IMR-90 (cell line): ENCODE data around the gene CHMP4B. TPM values are rescaled to one million over a fixed set of nuclear protein-coding genes. Genes with fewer than 3 reads are reported as not detected.

Experiments used
- ATAC-seq: fragments of 200-7000 bp; cut with Tn5 transposase; 2 replicates; pipeline ENCODE4 v1.9.1; 2020; ENCODE audit warnings: low read depth, mild to moderate bottlenecking, moderate library complexity
- BruUV-seq: library from RNA; stranded (reverse); fragments of 400-500 nt; replicated peaks from 2 replicates; lab custom pipeline; 2021; lab: Mats Ljungman, UMichigan
- CTCF ChIA-PET: fragments of 300-600 bp; formaldehyde crosslinking; extraction: SDS; loops from one replicate; lab custom pipeline; 2021; ENCODE audit warnings: antibody characterized with exemption; lab: Yijun Ruan, JAX
- POLR2A ChIA-PET: fragments of 300-600 bp; sonication (Branson Sonifier 250); formaldehyde crosslinking; loops from one replicate; lab custom pipeline; 2022; ENCODE audit warnings: antibody characterized with exemption; ENCODE audit not compliant: unreplicated experiment; lab: Charles Lee
- DNase-seq: peaks from one replicate; pipeline ENCODE4 v3.0.0; 2013
- H2AFZ ChIP-seq: replicated peaks from 2 replicates; pipeline ENCODE3; 2013; ENCODE audit warnings: low read length, mild to moderate bottlenecking; ENCODE audit not compliant: poor library complexity
- H2AK5ac ChIP-seq: 2 replicates; pipeline ENCODE4 v1.6.1; 2013; ENCODE audit warnings: low read depth, low read length, inconsistent platforms
- H2AK9ac ChIP-seq: replicated peaks from 2 replicates; pipeline ENCODE3; 2013; ENCODE audit warnings: mild to moderate bottlenecking, low read depth, low read length, moderate library complexity; ENCODE audit not compliant: poor library complexity
- H2BK120ac ChIP-seq: 2 replicates; pipeline ENCODE4 v1.6.1; 2013; ENCODE audit warnings: low read depth, low read length, inconsistent platforms
- H2BK15ac ChIP-seq: 3 replicates; pipeline ENCODE4 v1.6.1; 2013; ENCODE audit warnings: low read depth, low read length, inconsistent platforms
- H2BK20ac ChIP-seq: 2 replicates; pipeline ENCODE4 v1.6.1; 2013; ENCODE audit warnings: low read depth, mild to moderate bottlenecking, inconsistent platforms, low read length, moderate library complexity
- H2BK5ac ChIP-seq: 2 replicates; pipeline ENCODE4 v1.6.1; 2013; ENCODE audit warnings: mild to moderate bottlenecking, low read depth, low read length, inconsistent platforms; ENCODE audit not compliant: poor library complexity, severe bottlenecking
- H3K14ac ChIP-seq: replicated peaks from 2 replicates; pipeline ENCODE4 v1.6.1; 2013; ENCODE audit warnings: low read depth, low read length, inconsistent platforms
- H3K18ac ChIP-seq: 2 replicates; pipeline ENCODE4 v1.6.1; 2013; ENCODE audit warnings: low read depth, low read length, control low read depth
- H3K23ac ChIP-seq: 2 replicates; pipeline ENCODE4 v1.6.1; 2013; ENCODE audit warnings: low read depth, low read length, inconsistent platforms
- H3K27ac ChIP-seq: 2 replicates; pipeline ENCODE4 v1.5.1; 2013; ENCODE audit warnings: mild to moderate bottlenecking, control low read depth, low read length; ENCODE audit not compliant: insufficient read depth
- H3K27me3 ChIP-seq: 2 replicates; pipeline ENCODE4 v1.6.1; 2013; ENCODE audit warnings: low read length; ENCODE audit not compliant: control insufficient read depth, insufficient read depth
- H3K36me3 ChIP-seq: 2 replicates; pipeline ENCODE4 v1.6.1; 2013; ENCODE audit warnings: low read length, mixed read lengths; ENCODE audit not compliant: control insufficient read depth, insufficient read depth
- H3K4ac ChIP-seq: 2 replicates; pipeline ENCODE4 v1.6.1; 2013; ENCODE audit warnings: low read depth, low read length, inconsistent platforms
- H3K4me1 ChIP-seq: 2 replicates; pipeline ENCODE4 v1.6.1; 2013; ENCODE audit warnings: low read length, mixed read lengths; ENCODE audit not compliant: control insufficient read depth, insufficient read depth
- H3K4me2 ChIP-seq: 2 replicates; pipeline ENCODE4 v1.6.1; 2013; ENCODE audit warnings: low read depth, mild to moderate bottlenecking, control low read depth, low read length, moderate library complexity
- H3K4me3 ChIP-seq: 2 replicates; pipeline ENCODE4 v1.5.1; 2013; ENCODE audit warnings: low read depth, mild to moderate bottlenecking, control low read depth, low read length, moderate library complexity; ENCODE audit not compliant: insufficient read depth
- H3K56ac ChIP-seq: 2 replicates; pipeline ENCODE4 v1.6.1; 2013; ENCODE audit warnings: low read length, inconsistent platforms; ENCODE audit not compliant: insufficient read depth; ENCODE audit errors: extremely low read depth
- H3K79me1 ChIP-seq, 2 experiments: 2 replicates each; pipeline ENCODE4 v1.6.1; 2013; ENCODE audit warnings: low read length in 2 of 2, inconsistent platforms in 1 of 2, low read depth in 1 of 2
- H3K9ac ChIP-seq: 2 replicates; pipeline ENCODE4 v1.6.1; 2013; ENCODE audit warnings: low read depth, low read length, control low read depth
- H3K9me1 ChIP-seq: 2 replicates; pipeline ENCODE4 v1.6.1; 2013; ENCODE audit warnings: low read length, inconsistent platforms; ENCODE audit not compliant: insufficient read depth
- H3K9me3 ChIP-seq: 2 replicates; pipeline ENCODE4 v1.6.1; 2013; ENCODE audit warnings: low read length; ENCODE audit not compliant: control insufficient read depth, insufficient read depth
- H4K20me1 ChIP-seq: 2 replicates; pipeline ENCODE4 v1.6.1; 2013; ENCODE audit warnings: low read length, inconsistent platforms; ENCODE audit not compliant: insufficient read depth
- H4K5ac ChIP-seq: 2 replicates; pipeline ENCODE4 v1.6.1; 2013; ENCODE audit warnings: mild to moderate bottlenecking, low read depth, low read length, control low read depth
- H4K8ac ChIP-seq, 2 experiments: 2 replicates each; pipeline ENCODE4 v1.6.1; 2013; ENCODE audit warnings: low read depth in 2 of 2, low read length in 2 of 2, control low read depth in 1 of 2, inconsistent platforms in 1 of 2
- H4K91ac ChIP-seq: 2 replicates; pipeline ENCODE4 v1.6.1; 2013; ENCODE audit warnings: low read depth, low read length, inconsistent platforms; ENCODE audit not compliant: insufficient read depth
- BHLHE40 ChIP-seq: fragments of 150-350 bp; IDR thresholded peaks from 2 replicates; pipeline ENCODE4 v1.6.1; 2016; ENCODE audit warnings: mild to moderate bottlenecking, low read depth, low read length
- CEBPB ChIP-seq: IDR thresholded peaks from 2 replicates; pipeline ENCODE4 v1.6.1; 2012; ENCODE audit warnings: low read depth, low read length, improper control_type of control experiment
- CHD1 ChIP-seq: IDR thresholded peaks from 2 replicates; pipeline ENCODE4 v1.6.1; 2012; ENCODE audit warnings: low read depth, low read length, improper control_type of control experiment
- FOS ChIP-seq: fragments of 150-350 bp; IDR thresholded peaks from 2 replicates; pipeline ENCODE4 v1.6.1; 2016; ENCODE audit warnings: low read depth, low read length
- MAFK ChIP-seq: IDR thresholded peaks from 2 replicates; pipeline ENCODE4 v1.6.1; 2012; ENCODE audit warnings: low read depth, low read length, improper control_type of control experiment
- MAZ ChIP-seq: IDR thresholded peaks from 2 replicates; pipeline ENCODE4 v1.6.1; 2012; ENCODE audit warnings: low read depth, mild to moderate bottlenecking, low read length, improper control_type of control experiment, moderate library complexity, borderline replicate concordance
- MXI1 ChIP-seq: IDR thresholded peaks from 2 replicates; pipeline ENCODE4 v1.6.1; 2012; ENCODE audit warnings: low read depth, mild to moderate bottlenecking, low read length, moderate library complexity, borderline replicate concordance
- NFE2L2 ChIP-seq: fragments of 150-350 bp; IDR thresholded peaks from 2 replicates; pipeline ENCODE4 v1.6.1; 2016; ENCODE audit warnings: low read depth, mild to moderate bottlenecking, low read length
- RAD21 ChIP-seq: IDR thresholded peaks from 2 replicates; pipeline ENCODE4 v1.6.1; 2012; ENCODE audit warnings: low read length, improper control_type of control experiment
- RCOR1 ChIP-seq: IDR thresholded peaks from 2 replicates; pipeline ENCODE4 v1.6.1; 2012; ENCODE audit warnings: mild to moderate bottlenecking, low read length, improper control_type of control experiment; ENCODE audit not compliant: insufficient replicate concordance
- RFX5 ChIP-seq: IDR thresholded peaks from 2 replicates; pipeline ENCODE4 v1.8.0; 2012; ENCODE audit warnings: low read depth, mild to moderate bottlenecking, low read length, moderate library complexity
- SMC3 ChIP-seq: fragments of 150-350 bp; IDR thresholded peaks from 2 replicates; pipeline ENCODE4 v1.6.1; 2016; ENCODE audit warnings: low read depth, mild to moderate bottlenecking, antibody characterized with exemption, low read length, moderate library complexity
- WGBS, 2 experiments: methylation state at CpG; one replicate each; pipeline versions ENCODE4 v1.1.5 to v1.1.7; 2013; ENCODE audit warnings: missing lambda C conversion rate in 2 of 2; ENCODE audit not compliant: insufficient read length in 1 of 2; ENCODE audit errors: extremely low coverage in 2 of 2; 5-methylcytosine and 5-hydroxymethylcytosine counted together
- dilution Hi-C: fragments of 300-500 bp; cut with HindIII; formaldehyde crosslinking; loops from one replicate; pipeline ENCODE4 v1.14.3; 2018; ENCODE audit warnings: low sequenced_read_pairs; ENCODE audit not compliant: unreplicated experiment
- in situ Hi-C: fragments of 300-500 bp; cut with MboI; formaldehyde crosslinking; loops from 3 replicates; pipeline ENCODE4 v1.14.3; 2019; ENCODE audit warnings: low sequenced_read_pairs, inconsistent platforms, mixed read lengths
- intact Hi-C: fragments of 100-400 bp; cut with micrococcal nuclease; formaldehyde crosslinking; loops from 2 replicates; pipeline ENCODE4 v1.10.0; 2022
- polyA plus RNA-seq, 3 experiments: library from polyadenylated mRNA; depleted of rRNA; stranded (reverse); fragments of >200 nt; gene quantifications; 2 replicates each; pipeline ENCODE4 v1.2.3, GENCODE V29; 2012; ENCODE audit warnings: low replicate concordance in 1 of 3
- total RNA-seq: library from RNA; depleted of rRNA; stranded (reverse); fragments of >200 nt; gene quantifications from 2 replicates; pipeline ENCODE4 v1.2.3, GENCODE V29; 2012
- TF ChIP-seq, protein P1 (sequence below): fragments of 150-350 bp; IDR thresholded peaks from 2 replicates; pipeline ENCODE4 v1.6.1; 2017; ENCODE audit warnings: mild to moderate bottlenecking, antibody characterized with exemption, low read length, low read depth
- TF ChIP-seq, protein P2 (sequence below): fragments of 150-350 bp; IDR thresholded peaks from 2 replicates; pipeline ENCODE4 v1.6.1; 2016; ENCODE audit warnings: low read depth, mild to moderate bottlenecking, low read length, moderate library complexity, borderline replicate concordance

CHMP4B gene
- total and polyA plus RNA-seq, 2 of the 4 experiments (the other 2 are of a cell fraction) = 30.3 to 94.8 TPM

DNA sequence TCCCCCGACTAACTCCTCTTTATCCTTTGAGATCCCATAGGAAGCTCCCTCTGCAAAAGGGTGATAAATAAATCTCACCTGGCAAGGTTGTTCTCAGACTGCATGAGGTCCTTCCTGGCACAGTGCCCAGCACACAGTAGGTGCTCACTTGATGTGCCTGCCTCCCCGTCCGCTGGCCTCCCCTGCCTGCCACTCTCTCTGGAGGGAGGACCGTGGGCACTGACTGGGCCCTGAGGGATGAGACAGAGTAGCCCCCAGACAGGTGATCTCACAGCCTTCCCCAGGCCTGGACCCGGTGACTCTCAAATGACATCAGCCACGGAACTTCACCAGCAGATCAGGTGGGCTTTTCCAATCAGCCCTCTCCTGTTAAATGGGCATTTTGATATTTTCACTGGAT is 57.4 kb downstream of the CHMP4B start:
- H3K27me3 ChIP-seq = peaks cover 8% of the 10 kb centered on the region
- H3K4me2 ChIP-seq = no peak overlapping the region
- in situ Hi-C loops (loop anchor here (10.0 kb wide), 1 partner anchor 266 kb away; no protein-coding TSS in a partner anchor), dilution Hi-C loops (no loop called here), intact Hi-C loops (no loop called here)
- H2AFZ ChIP-seq = no peak overlapping the region
- no peak overlapping the region for H2AK9ac ChIP-seq
- ATAC-seq = no peak
- H4K20me1 ChIP-seq = no peaks in the 10 kb centered on the region; the same call in 1 of the 2 replicates
- H3K79me1 ChIP-seq = no peaks in the 10 kb centered on the region
- no peaks in the 10 kb centered on the region for H3K36me3 ChIP-seq
- BruUV-seq = no TSS peak
- H3K9me3 ChIP-seq = no peaks in the 10 kb centered on the region
- H3K56ac ChIP-seq = no peak overlapping the region
- no peak overlapping the region for H3K4me3 ChIP-seq
- no peak overlapping the region for H3K23ac ChIP-seq
- H4K91ac ChIP-seq = no peak overlapping the region
- 61% methylated on average over 4 of the region's 6 CpGs; no CpG with 5 or more reads in 1 of the 2 experiments for WGBS, 2 experiments
- H3K4me1 ChIP-seq = peaks cover 7% of the 10 kb centered on the region; the same call in 1 of the 2 replicates
- H3K4ac ChIP-seq = no peak overlapping the region
- H3K9ac ChIP-seq = no peak overlapping the region
- no peak overlapping the region for H4K8ac ChIP-seq
- TF ChIP-seq FOS (no peak), MAFK (no peak), BHLHE40 (no peak), RCOR1 (no peak), NFE2L2 (no peak), RFX5 (no peak), MAZ (no peak), MXI1 (no peak), CEBPB (no peak), CHD1 (no peak), SMC3 (no peak), RAD21 (no peak)
- TF ChIP-seq, protein P1, sequence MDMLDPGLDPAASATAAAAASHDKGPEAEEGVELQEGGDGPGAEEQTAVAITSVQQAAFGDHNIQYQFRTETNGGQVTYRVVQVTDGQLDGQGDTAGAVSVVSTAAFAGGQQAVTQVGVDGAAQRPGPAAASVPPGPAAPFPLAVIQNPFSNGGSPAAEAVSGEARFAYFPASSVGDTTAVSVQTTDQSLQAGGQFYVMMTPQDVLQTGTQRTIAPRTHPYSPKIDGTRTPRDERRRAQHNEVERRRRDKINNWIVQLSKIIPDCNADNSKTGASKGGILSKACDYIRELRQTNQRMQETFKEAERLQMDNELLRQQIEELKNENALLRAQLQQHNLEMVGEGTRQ = no peak
- TF ChIP-seq, protein P2, sequence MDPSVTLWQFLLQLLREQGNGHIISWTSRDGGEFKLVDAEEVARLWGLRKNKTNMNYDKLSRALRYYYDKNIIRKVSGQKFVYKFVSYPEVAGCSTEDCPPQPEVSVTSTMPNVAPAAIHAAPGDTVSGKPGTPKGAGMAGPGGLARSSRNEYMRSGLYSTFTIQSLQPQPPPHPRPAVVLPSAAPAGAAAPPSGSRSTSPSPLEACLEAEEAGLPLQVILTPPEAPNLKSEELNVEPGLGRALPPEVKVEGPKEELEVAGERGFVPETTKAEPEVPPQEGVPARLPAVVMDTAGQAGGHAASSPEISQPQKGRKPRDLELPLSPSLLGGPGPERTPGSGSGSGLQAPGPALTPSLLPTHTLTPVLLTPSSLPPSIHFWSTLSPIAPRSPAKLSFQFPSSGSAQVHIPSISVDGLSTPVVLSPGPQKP = no peak
- ChIA-PET POLR2A (no interaction called here), CTCF (no interaction called here)
- no peak overlapping the region for H4K5ac ChIP-seq
- no peak overlapping the region for H2AK5ac ChIP-seq
- no peak overlapping the region for H3K27ac ChIP-seq
- peaks cover 3% of the 10 kb centered on the region; the same call in 1 of the 2 replicates for H3K9me1 ChIP-seq
- no peak overlapping the region for H3K14ac ChIP-seq
- no peak overlapping the region for H2BK15ac ChIP-seq
- no peak overlapping the region for H2BK5ac ChIP-seq
- no peak overlapping the region for H2BK120ac ChIP-seq
- no peak overlapping the region for H2BK20ac ChIP-seq
- DNase-seq = no peak
- H3K18ac ChIP-seq = no peak overlapping the region
